GM13977 (cell line): ENCODE measurements around the gene VENTX.

Experiments
- DNase-seq: peaks from one replicate; pipeline ENCODE4 v3.0.0; 2012; ENCODE audit warnings: low spot score
- in situ Hi-C: fragments of 300-500 bp; cut with MboI; formaldehyde crosslinking; loops from one replicate; pipeline ENCODE4 v1.12.0; 2022; ENCODE audit warnings: low sequenced_read_pairs, low pct_unique_long_range_greater_than_20kb, mixed read lengths, inconsistent platforms; ENCODE audit not compliant: unreplicated experiment
- TF ChIP-seq, protein P1 (sequence below): IDR thresholded peaks from 2 replicates; pipeline ENCODE4 v1.5.1; 2012; ENCODE audit warnings: mild to moderate bottlenecking, control low read depth; ENCODE audit not compliant: insufficient read depth; ENCODE audit errors: extremely low read depth, missing control alignments

The VENTX gene, protein sequence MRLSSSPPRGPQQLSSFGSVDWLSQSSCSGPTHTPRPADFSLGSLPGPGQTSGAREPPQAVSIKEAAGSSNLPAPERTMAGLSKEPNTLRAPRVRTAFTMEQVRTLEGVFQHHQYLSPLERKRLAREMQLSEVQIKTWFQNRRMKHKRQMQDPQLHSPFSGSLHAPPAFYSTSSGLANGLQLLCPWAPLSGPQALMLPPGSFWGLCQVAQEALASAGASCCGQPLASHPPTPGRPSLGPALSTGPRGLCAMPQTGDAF

DNA sequence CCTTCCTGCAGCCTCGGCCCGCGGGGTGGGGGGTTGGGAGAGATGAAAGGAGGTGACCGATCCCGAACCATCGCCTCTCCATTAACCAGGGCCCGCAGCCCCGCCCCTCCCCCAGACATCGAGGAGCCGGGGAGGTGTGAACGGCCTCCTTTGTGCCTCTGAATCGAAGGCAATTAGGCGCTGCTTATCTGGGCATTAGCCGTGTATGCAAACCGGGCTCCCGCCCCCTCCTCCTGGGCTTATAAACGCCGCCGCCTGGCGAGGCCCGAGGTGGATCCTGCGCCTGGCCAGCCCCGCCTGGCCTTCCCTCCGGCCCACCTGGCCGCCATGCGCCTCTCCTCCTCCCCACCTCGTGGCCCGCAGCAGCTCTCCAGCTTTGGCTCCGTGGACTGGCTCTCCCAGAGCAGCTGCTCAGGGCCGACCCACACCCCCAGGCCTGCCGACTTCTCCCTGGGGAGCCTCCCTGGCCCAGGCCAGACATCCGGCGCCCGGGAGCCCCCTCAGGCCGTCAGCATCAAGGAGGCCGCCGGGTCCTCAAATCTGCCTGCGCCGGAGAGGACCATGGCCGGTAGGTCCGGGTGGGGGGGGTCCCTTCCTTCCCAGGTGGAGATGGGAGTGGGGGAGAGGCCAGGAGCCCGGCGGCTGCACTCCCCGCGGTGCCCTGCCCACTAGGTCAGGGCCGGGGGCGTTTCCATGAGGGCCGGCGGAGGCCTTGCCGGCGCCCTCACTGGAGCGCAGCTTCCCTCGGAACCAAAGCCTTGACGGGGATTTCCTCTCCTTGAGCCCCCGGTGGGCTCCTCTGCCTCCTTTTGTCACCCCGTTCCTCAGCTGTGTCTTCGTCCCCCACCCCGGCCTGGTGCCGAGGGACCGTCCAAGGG lies at the start of gene VENTX:
TSS of gene VENTX (plus strand) at position 268 of the 878 bp plus-strand sequence. CDS start at position 328, 60 bp downstream.
- TF ChIP-seq, protein P1, sequence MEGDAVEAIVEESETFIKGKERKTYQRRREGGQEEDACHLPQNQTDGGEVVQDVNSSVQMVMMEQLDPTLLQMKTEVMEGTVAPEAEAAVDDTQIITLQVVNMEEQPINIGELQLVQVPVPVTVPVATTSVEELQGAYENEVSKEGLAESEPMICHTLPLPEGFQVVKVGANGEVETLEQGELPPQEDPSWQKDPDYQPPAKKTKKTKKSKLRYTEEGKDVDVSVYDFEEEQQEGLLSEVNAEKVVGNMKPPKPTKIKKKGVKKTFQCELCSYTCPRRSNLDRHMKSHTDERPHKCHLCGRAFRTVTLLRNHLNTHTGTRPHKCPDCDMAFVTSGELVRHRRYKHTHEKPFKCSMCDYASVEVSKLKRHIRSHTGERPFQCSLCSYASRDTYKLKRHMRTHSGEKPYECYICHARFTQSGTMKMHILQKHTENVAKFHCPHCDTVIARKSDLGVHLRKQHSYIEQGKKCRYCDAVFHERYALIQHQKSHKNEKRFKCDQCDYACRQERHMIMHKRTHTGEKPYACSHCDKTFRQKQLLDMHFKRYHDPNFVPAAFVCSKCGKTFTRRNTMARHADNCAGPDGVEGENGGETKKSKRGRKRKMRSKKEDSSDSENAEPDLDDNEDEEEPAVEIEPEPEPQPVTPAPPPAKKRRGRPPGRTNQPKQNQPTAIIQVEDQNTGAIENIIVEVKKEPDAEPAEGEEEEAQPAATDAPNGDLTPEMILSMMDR = no peak

DNA sequence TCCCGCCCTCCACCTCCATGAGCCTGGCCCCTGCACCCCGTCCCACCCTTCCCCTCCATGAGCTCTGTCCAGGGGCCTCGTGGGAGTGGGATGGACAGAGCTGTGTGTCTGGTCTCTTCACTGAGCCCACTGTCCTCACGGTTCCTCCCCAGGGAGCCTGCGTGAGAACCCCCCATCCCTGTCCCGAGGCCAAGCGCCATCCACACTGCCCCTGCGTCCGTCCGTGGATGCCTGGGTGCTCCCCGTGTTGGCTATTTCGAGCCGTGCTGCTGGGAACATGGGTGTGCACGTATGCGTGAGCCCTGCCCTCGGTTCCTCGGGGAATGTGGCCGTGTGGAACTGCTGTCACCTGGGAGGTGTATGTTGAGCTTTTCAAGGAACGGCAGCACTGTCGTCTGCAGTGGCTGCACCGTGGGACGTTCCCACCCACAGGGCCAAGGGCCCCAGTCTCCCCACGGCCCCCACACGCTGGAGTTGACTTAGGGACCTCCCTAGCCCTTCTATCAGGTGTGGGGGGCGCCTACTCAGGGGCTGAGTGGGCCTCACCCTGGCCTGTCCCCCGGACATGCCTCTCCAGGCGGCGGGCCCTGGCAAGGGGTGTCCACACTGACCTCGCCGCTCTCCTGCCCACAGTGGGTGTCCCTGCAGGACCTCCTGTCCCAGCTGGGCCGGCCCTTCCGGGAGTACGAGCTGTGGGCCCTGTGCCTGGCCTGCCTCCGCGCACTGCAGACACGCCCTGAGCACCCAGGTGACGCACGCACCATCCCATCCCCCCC lies 49.6 kb upstream of the VENTX start:
- TF ChIP-seq, protein P1 = no peak
- DNase-seq = no peak
- in situ Hi-C loops = no loop called here

More for the DNA sequence above, at the start of gene VENTX:
- in situ Hi-C loops = no loop called here
- DNase-seq = no peak

DNA sequence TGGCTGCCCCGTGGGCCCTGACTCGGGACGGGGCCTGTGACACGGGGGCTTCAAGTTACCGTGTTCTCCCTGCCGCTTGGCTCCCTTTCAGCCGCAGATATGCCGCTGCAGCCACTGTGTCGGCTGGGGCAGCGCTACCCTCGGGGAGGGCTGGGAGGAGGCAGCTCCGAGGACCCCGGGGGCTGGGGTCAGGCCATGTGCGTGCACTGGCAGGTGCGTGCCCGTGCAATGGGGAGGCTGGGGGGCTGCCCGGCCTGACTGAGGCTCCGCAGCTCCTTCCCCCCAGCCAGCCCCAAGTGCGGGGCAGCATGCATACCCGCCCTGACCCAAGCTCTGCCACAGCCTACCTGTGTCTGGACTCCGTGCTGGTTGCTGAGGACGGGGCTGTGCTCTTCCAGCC lies 48.4 kb upstream of the VENTX start:
- in situ Hi-C loops = no loop called here
- DNase-seq = no peak
- TF ChIP-seq, protein P1 = no peak

DNA sequence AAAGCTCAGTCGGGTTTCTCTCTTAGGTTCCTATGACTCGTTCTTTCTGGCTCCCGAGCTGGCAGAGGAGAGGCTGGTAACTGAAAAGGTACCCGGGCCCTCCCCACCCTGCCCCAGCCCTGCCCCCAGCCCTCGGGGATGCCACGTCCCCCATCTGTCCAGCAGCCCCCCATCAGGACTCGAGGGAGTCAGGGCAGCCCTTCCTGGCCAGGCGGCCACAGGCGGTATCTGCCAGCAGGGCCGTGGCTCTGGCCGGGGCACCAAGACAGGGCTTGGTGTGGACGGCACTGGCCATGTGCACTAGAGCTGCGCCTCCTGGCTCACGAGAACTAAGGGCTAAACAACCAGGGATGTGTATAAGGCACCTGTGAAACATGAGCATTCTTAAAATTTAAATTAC lies 47.9 kb upstream of the VENTX start:
- TF ChIP-seq, protein P1 = no peak
- no peak for DNase-seq
- in situ Hi-C loops = no loop called here

DNA sequence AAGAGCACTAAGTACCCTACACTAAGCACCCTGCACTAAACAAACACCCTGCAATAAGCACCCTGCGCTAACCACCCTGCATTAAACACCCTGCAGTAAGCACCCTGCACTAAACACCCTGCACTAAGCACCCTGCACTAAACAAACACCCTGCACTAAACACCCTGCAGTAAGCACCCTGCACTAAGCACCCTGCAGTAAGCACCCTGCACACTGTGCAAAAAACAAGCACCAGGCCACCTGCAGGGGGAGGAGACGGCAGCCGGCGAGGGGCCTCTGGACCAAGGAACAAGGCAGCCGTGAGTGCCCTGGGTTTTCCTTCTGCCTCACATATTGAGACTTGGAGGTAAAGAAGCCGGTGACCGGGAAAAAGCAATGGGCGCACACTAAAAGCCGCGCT lies 47.4 kb upstream of the VENTX start:
- TF ChIP-seq, protein P1 = no peak
- no peak for DNase-seq
- in situ Hi-C loops = no loop called here

DNA sequence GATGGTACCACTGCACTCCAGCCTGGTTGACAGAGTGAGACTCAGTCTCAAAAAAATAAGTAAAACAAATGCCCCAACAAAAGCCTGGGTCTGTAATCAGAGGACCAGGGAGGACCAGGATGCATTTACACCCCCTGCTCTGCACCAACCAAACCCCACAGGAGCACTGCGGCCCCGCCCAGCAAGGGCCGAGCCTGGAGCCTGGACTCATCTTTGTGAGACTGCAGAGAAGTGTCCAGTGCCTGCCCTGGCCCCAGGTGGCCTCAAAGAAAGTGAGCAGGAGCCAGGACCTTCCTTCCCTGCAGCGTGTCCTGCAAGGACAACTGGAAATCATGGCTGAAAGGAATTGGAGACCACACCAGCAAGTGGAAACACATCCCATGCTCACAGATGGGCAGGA lies 46.0 kb upstream of the VENTX start:
- TF ChIP-seq, protein P1 = no peak
- in situ Hi-C loops = no loop called here
- DNase-seq = no peak
